Measurements from ENCODE around the gene ABCB8.
"Not testable (repeated sequence)": the region's sequence is repeated elsewhere in the genome, so short reads cannot be mapped to it uniquely, and the experiment has no call there.

ABCB8 gene

DNA sequence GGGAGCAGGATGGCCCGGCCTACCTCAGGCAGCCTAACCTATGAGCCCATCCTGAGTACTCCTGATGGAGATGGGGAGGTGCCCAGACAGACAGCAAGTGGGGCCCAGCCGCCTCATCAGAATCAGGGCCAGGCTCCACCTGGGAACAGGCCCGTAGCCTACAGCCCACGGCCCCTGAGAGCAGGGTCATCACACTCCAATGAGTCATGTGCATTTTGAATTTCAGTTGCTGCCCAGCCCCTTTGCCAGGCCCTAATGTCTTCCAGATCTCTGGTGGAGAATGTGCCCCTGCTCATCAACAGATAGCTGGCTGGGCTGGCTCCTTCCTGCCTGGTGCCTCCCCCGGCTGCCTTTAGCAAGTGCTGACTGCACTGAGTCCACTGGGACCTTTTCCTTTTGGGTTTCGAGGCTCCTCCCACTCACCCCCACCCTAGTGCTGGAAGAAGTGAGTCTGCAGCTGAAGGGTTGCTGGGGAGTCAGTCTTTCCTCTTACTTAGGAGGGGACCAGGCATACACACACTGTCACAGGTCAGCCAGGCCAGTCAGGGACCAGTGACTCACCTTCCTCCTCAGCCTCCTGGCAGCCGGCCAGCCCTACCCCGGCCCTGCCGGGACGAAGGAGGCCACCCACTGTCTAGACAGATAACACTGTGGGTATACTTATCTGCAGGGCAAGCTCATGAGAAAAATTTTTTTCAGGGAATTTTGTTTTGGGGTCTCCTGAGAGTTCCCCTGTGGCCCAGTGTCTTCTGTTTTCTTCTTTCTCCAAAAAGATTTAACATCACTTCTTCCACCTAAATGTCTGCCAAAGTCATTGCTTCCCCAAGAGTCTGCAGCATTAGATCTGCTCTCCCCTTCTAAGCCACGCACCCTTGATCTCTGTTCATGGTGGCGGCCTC is 10.9 kb downstream of the ABCB8 start:
- DNase-seq = no peak

DNA sequence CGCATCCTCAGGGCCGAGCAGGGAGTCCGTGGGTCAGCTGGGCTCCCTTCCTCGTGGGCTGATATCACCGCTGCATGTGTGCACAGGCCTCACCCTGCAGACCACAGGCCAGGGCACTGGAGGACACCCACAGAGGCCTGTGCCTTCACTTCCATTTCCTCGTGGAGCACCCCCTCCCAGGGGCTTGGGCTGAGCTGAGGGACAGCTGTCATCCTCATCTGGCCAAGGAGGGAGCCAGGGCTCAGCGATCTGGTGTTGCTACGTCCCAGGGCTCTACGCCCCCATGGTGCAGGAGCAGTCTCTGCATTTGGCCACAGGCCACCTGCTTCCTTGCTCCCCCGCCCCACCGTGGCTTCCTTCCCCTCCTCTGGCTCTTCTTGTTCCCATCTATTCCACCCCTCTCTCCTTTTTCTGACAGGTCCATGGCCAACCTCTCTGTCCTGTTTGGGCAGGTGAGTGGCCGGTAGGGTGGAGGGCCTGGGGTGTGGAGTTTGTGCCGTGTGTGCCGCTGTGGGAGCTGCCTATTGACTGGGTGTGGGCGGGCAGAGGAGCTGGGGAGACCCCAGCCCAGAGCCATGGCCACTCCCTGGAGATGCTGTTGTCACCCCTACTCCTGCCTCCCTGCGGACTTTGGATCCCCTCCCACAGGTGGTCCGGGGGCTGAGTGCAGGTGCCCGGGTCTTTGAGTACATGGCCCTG is 11.7 kb downstream of the ABCB8 start:
- DNase-seq = no peak

DNA sequence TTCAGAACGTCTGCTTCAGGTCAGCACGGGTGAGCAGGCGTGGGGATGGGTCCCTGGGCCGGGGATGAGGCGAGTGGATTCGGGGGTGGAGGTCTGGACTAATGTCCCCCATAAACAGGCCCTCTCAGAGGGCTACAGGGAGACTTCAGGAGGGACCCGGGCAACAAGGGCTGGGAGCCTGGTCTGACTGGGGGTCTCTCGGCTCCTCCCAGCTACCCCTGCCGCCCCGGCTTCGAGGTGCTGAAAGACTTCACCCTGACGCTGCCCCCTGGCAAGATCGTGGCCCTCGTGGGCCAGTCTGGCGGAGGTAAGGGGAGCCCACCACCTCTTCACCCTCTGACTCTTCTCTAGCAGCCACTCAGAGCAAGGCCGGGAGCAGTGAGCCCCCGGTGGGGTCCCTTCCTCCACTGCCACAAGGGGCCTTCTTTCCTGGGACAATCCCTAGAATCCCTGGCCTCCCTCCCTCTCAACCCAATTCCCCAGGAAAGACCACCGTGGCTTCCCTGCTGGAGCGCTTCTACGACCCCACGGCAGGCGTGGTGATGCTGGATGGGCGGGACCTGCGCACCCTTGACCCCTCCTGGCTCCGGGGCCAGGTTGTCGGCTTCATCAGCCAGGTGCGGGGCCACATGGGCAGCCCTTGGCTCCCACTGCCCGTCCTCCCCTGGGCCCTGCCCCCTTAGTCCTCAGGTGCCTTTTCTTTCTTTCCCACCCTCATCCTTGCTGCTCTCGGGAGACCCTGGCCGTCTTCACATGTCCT is 12.5 kb downstream of the ABCB8 start:
- DNase-seq = no peak

DNA sequence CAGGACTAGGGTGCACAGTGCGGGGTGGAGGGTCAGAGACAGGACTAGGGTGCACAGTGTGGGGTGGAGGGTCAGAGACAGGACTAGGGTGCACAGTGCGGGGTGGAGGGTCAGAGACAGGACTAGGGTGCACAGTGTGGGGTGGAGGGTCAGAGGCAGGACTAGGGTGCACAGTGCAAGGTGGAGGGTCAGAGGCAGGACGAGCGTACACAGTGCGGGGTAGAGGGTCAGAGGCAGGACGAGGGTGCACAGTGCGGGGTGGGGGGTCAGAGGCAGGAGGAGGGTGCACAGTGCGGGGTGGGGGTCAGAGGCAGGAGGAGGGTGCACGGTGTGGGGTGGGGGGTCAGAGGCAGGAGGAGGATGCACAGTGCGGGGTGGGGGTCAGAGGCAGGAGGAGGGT is 15.2 kb downstream of the ABCB8 start:
- not testable (repeated sequence) for DNase-seq

DNA sequence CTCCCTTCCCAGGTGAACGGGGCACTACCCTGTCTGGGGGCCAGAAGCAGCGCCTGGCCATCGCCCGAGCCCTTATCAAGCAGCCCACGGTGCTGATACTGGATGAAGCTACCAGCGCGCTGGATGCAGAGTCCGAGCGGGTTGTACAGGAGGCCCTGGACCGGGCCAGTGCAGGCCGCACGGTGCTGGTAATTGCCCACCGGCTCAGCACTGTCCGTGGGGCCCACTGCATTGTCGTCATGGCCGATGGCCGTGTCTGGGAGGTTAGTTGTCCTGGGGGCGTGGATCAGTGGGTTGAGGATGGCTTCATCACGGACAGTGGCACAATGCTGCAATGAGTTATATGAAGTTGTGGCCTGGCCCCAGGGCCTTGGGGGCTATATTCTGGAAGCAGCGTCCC is 15.7 kb downstream of the ABCB8 start:
- no peak for DNase-seq

DNA sequence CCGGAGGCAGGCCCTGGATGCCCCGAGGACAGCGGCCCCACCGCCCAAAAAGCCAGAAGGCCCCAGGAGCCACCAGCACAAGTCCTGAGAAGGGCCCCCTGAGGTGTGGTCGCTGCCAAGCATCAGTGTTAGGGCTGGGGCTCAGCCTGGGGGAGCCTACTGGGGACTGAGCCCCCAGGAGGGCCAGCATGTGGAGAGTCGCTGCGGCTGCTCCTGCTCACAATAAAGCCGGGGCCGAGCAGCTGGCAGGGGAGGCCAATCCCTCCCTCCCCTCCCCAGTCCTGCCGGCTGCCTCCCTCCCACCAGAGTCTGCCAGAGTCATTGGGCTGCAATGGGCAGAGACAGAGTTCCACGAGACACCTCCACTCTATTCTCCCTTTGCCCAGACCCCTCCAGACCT is 17.0 kb downstream of the ABCB8 start:
- DNase-seq = no peak

DNA sequence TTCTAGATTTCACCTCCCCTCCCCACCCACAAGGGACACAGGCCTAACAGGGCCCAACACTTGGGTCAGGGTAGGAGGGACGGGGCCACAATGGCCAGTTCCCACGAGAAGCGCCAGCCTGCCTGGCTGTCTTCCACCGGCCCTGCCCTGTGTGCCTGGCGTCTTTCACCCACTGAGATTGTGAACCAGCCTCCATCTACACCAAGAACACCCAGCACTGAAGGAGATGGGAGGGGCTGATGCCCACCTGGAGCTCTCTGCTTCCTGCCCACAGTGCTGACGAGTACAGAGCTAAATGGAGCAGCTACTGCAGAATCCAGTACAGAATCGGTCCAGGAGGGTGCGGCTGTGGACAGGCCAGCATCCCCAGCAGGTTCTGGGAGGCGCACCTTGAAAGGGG is 17.7 kb downstream of the ABCB8 start:
- no peak for DNase-seq

DNA sequence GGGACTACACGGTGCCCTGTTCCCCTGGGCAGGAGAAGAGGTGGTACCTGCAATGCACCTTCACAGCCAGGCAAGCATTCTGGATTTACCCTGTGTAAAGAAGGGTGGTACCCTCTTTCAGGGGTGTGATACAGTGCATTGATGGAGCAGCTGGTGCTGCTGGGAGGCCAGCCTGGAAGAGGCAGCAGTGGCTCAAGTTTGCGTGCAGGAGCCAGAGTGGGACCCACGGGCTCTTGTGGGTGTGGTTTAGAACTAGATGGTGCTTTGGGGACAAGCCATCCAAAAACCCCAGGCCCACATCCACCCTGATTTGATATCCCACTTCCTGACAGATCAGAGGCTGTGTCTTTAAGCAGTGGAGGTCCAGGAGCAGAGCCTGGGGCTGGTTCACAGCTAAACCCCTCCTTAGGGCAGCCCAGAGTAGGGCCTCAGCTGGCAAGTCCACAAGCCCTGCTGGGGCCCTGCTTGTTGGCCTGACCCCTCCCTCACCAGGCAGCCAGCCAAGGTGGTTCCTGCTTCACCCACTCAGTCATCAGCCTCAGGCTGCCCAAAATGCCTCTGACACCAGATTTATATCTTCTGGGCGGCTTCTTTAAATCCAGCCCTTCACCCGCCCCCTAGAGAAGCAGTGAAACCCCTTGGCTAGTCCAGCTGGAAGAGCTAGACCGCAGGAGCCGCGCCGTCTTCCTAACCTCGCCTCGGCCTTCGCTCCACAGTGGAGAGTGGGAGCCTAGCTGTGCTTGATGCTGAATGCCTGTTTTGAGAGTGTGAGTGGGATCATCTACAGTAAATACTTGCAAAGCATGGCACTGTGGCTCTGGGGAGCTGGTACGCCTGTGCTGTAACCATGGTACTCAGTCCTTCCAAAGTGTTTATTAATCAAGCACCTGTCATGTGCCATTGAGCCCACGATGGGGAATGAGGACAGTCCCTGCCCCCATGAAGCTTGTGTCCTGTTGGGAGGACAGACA is 18.6 kb downstream of the ABCB8 start:
- DNase-seq = no peak

DNA sequence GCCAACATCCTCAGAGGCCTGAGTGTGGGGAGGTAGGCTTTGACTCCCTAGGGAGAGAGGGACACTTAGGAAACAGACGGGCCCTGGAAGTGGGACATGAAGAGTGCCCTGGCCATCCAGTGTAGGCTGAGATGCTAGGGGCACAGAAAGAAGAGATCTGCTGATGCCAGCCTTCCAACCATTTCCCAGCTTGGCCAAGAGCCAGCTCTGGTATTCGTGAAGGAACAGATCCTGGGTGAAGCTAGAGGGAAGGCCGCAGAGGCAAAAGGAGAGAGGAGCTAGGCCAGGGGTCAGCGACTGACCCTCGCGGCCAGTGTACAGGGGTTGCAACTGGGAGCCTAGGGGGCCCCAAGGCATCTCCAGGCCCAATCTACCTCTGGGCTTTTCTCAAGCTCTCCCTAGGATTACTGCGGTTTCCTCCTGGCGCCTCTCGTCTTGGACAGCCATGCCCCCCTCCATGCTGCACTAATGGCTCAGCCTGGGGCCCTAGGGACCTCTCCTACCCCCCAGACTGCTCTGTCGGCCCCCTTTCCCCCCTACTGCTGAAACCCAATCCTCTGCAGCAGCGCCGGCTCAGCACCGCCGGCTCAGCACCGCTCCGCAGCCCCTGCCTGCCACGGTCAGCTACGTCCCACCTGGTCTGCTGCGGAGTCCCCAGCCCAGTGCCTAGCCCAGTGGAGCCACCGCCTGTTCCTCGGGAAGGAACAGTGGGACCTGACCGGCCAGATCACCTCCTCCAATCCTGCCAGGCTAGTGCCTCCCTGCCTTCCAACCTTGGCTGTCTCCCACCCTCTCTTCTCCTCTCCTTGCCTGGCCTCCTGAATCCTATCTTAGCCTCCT is 19.9 kb downstream of the ABCB8 start, which contains the start of gene ASIC3:
TSS of gene ASIC3 (plus strand) at position 556 of the 840 bp plus-strand sequence. CDS start 355 bp downstream, outside the sequence.
- DNase-seq = no peak

DNA sequence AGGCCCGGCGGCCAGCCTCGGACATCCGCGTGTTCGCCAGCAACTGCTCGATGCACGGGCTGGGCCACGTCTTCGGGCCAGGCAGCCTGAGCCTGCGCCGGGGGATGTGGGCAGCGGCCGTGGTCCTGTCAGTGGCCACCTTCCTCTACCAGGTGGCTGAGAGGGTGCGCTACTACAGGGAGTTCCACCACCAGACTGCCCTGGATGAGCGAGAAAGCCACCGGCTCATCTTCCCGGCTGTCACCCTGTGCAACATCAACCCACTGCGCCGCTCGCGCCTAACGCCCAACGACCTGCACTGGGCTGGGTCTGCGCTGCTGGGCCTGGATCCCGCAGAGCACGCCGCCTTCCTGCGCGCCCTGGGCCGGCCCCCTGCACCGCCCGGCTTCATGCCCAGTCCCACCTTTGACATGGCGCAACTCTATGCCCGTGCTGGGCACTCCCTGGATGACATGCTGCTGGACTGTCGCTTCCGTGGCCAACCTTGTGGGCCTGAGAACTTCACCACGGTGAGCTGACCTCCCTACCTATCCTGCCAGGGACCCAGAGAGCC is 20.7 kb downstream of the ABCB8 start:
- DNase-seq = no peak

DNA sequence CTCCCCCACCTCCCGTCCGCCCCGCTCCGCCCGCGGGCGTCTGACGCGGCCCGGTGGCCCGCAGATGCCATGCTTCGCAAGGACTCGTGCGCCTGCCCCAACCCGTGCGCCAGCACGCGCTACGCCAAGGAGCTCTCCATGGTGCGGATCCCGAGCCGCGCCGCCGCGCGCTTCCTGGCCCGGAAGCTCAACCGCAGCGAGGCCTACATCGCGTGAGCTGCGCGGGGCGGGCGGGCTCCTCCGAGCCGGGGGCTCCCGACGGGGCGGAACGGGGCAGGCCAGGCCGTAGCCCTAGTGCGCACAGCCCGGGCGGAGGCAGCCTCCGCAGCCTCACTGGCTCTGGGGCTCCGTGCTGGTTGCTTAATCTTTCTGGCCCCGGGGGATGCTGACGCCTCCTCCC is 22.9 kb downstream of the ABCB8 start:
- no peak for DNase-seq

DNA sequence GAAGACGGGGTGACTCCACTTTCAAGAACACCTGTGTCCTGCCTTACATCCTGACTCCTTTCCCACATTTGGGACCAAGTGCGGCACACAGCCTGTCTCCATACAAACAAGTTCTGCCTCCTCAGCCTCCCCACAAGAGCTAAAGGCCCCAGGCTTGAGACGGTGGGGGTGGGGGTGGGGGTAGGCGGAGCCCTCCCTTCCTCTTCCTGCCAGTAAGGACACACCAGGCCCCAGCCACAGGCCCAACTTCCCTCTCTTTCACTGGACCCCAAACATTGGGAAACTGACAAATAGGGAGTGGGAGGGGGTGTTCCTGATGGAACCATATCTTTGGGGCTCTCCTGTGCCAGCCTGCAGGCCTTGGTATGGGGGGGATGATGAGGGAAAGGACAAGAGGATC is 24.8 kb downstream of the ABCB8 start:
- no peak for DNase-seq

DNA sequence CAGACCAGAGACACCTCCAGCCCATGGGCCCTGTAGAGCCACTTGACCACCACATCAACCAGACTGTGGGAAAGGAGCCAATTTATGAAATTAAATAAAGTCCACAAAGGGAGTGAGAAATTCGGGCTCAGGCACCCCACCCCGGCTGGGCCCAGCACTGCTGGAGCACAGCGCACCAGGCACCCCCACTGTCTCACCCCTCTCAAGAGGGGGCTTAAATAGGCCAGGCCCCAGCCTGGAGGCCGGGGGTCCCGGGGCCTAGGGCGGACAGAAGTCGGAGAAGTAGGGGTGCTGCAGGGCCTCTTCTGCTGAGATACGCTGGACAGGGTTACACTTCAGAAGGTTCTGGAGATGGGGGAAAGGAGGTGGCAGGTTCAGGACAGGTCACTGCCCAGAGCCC is 25.5 kb downstream of the ABCB8 start:
- no peak for DNase-seq

DNA sequence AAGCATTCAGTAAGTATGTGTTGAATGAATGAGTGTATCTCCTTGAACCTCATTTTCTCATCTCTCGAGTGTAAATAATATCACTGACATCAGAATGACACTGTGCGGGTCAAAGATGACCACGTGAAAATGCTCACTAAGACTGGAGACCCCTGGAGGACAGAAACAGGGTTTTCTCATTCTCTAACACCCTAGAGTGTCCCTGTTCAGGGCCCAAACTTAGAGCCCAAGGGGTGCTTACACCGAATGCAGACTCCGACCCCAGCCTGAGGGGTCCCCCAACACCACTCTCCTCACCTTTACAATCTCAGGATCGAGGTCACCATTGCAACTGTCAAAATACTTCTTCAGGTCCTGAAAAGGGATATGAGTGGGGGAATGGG is 28.0 kb downstream of the ABCB8 start:
- no peak for DNase-seq

DNA sequence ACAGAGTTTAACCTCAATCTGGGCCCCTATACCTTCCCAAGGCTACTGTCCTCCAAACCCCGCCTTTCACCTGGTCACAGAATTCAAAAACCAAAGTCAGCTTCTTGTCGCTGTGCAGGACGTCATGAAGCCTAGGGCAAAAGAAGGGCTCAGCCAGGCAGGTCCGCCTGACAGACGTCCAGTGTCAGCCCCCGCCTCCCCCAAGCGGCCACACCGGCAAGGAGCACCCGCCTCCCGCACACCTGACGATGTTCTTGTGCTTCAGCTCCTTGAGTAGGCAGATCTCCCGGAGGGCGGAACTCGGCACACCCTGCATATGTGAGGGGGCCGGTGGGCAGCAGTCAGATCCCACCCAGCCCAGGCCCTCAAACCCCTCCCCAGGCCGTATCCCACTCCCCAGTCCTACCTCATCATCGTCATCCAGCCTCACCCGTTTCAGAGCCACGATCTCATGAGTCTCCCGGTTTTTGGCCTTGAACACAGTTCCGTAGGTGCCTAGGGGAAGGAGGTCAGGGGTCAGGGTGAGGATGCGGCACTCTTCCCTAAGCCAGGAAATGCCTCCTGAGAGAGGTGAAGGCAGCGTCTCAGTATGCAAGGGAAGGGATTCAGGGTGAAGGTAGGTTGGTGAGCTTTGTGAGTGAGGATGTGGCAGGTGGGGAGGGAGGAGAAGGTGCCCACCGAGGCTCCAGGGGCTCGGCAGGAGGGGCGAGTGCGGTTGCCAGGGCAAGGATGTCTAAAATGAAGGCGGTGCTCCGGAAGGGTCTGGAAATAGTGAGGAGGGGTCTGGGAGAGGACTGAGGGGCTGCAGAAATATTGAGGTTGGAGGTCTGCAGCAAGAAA is 28.6 kb downstream of the ABCB8 start:
- DNase-seq = no peak

DNA sequence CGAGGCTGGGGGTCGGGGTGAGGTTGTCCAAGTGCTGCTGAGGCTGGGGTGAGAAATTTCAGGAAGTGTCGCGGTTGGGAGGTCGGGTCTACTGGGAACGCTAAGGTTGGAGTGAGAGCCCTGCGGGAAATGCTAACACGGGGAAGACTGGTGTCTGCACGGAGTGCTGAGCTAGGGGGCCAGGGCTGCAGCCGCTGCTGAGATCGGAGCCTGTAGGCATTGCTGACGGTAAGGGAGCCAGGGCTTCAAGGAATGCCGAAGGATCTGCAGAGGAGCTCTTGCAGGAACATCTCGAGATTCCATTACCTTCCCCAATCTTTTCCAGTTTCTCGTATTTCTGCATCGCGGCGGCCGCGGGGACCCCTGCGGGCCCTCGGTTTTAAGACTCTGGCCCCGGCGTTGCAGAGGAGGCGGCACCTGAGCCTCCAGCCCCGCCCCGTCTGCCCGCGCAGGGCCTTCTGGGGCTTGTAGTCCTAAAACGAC is 29.3 kb downstream of the ABCB8 start, which contains the start of gene CDK5:
TSS of gene CDK5 (minus strand) at position 392 of the 483 bp plus-strand sequence. CDS start at position 343, 49 bp downstream.
- peak; percentile 77 for DNase-seq

DNA sequence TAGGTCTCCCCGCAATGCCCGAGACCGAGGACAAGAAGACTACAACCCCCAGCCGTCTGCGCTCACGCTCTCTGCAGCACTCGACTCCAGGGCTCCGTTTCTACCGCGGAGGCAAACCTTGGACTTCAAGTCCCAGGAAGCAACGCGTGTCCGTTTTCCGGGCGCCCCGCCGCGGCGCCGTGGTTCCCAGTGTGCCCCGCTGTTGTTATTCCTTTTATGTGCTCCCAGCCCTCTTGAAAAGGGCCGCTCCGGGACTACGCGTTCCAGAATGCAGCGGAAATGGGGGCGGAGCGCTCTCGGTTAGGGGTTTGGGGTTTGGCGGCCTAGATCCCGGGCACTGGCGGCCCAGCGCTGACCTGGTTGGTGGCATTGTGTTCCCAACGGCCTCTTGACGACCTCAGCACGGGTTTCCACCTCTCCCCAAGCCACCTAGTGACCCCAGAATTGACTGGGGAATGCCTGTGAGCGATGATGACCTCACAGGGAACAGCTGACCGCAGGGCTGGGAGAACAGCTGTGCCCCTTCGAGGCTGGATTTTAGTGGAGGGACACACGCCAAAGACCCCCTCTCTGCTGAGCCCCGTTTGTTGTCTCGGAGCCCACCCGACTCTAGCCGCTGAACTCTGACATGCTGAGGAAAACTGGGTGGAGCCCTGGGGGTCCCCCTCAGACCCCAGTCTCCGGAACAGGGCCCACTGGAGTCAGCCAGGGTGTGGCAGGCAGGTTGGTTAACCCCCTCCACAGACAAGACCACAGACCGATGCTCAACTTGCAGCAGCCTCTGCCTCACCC is 29.9 kb downstream of the ABCB8 start:
- peak; percentile 99 for DNase-seq

DNA sequence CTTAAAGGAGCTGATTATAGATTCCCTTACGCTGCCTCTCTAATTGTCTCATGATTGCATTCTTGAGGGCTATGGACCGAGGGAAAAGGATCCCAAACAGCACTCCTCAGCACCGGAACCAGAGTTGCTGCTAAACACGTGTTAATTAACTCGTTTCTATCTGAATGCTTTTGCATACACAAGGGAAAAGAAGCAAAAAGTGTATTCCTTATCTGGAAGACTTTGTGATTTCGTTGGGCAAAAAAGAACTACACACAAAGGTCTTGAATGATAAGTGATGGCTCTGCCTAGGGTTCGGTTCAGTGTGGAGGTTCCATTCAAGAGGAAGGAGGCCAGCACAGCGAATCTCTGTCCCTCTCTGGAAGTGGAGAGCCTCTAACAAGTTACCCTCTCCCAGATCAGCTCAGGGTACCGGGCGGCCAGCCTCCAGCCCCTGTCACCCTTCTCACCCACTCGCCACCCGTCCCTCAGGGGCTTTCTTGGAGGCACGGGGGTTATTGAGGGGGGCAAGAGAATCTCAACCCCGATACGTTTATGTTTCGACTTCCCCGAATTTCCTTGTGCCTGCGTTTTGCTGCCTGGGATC is 30.6 kb downstream of the ABCB8 start:
- no peak for DNase-seq

All from NCI-H1694 treated with DMSO at 0.1 percent for 48 hours (cell line).